SIG-M5 treated with dmso at 0.1 percent for 504 hours (cell line): ENCODE results near the gene GALNT10.

Source experiments
- DNase-seq: peaks from one replicate; lab custom pipeline; 2025; ENCODE audit not compliant: unreplicated experiment; lab: John Stamatoyannopoulos, UW

Gene GALNT10

DNA sequence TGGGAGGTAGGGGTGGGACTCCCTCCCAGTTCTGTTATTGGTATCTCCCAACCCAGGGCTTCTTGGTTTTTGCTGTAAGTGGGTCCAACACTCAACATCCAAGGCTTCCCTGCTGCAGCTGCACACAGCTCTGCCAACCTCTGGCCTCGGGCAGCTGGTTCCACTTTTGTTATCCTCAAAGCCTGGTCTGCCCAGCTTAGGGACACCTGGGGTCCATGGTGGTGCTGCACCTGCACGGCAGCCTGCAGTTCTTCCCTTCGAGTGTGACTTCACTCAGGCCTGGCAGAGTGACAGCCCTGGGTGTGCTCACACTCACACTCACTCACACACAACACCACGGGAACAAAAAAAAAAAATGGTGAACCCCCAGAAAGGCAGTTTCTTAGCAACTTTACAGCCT is 239.9 kb downstream of the GALNT10 start:
- no peak for DNase-seq

- DNase-seq, result no peak
Observed at GRCh38 chr5:154430961-154431630, 240.6 kb downstream of the GALNT10 start.

DNA sequence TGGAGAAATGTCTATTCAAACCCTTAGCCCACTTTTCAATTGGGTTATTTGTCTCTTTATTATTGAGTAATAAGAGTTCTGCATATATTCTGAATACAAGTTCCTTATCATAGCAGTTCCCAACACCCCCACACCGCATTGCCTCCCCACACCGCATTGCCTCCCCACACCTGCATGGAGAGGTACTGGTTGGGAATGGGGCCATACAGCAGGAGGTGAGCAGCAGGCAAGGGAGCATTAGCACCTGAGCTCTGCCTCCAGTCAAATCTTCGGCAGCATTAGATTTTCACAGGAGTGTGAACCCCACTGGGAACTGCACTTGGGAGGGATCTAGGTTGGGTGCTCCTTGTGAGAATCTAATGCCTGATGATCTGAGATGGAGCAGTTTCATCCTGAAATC is 244.7 kb downstream of the GALNT10 start:
- DNase-seq, result no peak

GRCh38 chr5:154437281-154437965 is 246.9 kb downstream of the GALNT10 start:
- no peak for DNase-seq

- no peak for DNase-seq
Observed at GRCh38 chr5:154440540-154440939, 250.0 kb downstream of the GALNT10 start.

DNA sequence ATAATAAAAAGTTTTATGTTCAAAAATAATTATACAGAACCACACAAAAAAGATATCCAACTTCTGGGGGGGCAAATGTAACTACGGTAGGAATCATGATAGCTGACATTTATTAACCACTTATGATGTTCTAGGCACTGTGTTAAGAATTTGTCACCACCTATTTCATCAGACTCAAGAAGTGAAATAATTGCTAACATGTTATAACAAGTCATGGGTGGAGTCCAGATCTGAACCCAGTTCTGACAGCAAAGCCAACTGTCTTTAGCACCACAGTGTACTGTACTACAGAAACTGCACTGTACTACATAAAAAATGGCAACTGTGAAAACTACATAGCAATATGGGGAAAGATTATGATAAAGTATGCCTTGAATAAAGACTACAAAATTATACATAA is 252.3 kb downstream of the GALNT10 start:
- no peak for DNase-seq

- DNase-seq, result no peak
Observed at GRCh38 chr5:154444556-154445421, 254.3 kb downstream of the GALNT10 start.

- peak; percentile 94 for DNase-seq
Observed at GRCh38 chr5:154445422-154446194, 255.1 kb downstream of the GALNT10 start, which contains the start of gene SAP30L. SAP30L (plus strand) TSS chr5:154445997; CDS start chr5:154446605, 608 bp downstream.

DNA sequence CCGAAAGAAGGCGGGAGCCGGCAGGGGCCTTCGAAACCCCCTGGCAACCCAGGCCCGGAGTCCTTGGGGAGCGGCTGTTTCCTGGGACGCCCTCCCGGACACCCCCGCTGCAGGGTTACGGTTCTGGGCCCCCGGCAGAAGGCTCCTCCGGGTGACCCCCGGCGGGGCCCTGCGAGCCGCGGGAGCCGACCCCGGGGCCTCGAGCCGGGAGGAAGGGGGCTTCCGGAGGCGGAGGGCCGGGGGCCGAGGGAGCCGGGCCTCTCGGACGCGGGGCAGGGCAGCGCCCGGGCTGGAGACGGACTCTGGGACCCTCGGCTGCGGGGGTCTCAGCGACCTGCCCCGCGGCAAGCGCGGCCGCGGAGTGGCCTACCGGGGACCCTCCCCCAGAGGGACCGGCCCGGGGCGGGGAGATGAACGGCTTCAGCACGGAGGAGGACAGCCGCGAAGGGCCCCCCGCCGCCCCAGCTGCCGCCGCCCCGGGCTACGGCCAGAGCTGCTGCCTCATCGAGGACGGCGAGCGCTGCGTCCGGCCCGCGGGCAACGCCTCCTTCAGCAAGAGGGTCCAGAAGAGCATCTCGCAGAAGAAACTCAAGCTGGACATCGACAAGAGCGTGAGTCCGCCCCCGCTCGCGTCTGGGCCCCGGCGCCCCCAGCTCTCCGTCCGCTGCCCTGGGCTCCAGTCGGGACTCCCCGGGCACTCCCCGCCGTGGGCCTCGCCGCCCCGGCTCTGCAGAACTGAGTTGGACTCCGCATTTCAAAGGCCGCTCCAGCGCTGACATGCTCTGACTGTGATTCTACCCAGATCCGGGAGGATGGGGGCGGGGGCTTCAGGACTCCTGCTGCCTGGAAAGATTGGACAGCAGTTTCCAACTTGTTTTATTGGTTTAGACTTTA is 255.9 kb downstream of the GALNT10 start:
- DNase-seq, result no peak

DNA sequence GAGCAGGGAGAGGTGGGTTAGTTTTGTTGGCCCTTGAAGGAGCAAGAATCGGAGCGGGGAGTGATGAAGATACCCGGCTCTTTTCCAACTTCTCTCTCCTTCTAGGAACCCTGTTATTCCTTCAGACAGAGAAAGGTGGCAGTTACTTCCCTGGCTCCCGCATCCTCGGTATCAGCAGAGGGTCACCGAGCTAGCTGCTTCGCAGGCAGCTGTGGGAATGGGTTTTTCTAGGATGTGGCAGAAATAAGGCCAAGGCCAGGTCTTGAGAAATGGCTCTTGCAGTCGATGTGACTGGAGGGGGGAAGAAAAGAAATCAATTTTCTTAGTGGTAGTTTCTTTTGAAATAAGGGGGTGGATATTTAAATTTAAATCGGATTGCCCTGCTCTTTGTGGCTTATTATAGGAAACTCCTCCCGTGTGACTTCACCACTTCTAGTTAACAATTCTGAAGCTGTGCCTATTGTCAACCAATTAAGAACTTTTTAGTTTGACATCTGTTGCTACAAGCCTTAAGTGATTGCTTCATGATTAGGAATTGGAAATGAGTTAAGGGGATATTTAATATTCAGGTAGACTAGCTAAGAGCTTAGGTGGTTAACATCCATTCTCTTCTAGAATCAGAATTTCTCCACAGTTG is 256.7 kb downstream of the GALNT10 start:
- peak; percentile 33 for DNase-seq

- DNase-seq, result no peak
Observed at GRCh38 chr5:154449786-154450185, 259.3 kb downstream of the GALNT10 start.

- DNase-seq, result no peak
Observed at GRCh38 chr5:154451957-154452356, 261.4 kb downstream of the GALNT10 start.

DNA sequence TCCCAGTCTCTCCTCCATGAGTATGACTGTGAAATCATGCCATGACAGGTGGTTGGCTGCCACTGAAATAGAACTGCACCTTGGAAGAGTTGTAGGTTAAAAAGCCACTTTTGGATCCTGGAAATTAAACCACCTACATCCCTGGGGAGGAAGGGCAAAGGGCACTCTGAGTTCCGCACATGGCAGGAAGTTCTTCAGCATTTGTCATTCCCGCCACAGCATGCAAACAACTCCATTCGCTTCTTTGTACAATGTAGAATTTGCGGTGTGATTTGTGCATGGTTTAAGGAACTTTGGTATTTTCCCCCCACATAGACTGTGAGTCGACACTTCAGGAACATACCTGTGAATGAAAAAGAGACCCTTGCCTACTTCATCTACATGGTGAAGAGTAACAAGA is 265.1 kb downstream of the GALNT10 start:
- no peak for DNase-seq

GRCh38 chr5:154456540-154456939 is 266.0 kb downstream of the GALNT10 start:
- DNase-seq, result no peak

GRCh38 chr5:154459015-154459414 is 268.5 kb downstream of the GALNT10 start:
- DNase-seq, result no peak

DNA sequence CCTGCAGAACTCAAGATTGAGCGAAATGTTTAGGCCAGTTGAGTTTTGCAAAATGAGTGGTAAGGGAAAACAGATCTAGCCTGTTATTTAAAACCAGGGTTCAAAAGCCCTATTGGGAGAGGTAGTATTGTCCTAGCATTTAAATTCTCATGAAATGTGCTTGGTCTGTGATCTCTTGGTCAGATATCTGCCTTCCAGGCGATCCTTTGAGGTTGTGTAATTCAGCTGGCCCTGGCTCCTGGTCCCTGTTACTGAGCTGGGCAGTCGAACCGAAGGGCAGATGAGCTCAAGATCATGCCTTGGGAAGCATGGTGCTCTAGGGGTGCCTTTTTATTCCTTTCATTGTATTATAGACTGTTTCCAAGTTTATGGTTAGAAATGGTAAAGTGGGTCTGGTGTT is 269.6 kb downstream of the GALNT10 start:
- no peak for DNase-seq

DNA sequence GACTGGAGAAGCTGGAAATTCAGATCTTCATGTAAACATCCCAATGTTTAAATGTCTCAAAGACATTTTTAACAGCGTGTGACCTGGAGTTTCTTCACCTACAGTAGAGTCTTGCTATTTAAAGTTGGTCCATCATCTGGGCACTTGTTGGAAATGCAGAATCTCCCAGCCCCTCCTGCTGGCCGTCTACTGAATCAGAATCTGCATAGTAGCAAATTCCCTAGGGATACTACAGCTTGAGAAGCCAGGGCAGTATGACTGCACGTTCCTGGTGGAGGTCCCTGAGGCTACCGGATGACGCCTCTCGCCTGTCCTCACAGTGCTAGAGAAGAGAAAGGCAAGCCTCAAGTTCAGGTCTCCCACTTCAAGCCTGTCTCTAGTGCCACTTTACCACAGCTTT is 271.0 kb downstream of the GALNT10 start:
- DNase-seq, result no peak

DNA sequence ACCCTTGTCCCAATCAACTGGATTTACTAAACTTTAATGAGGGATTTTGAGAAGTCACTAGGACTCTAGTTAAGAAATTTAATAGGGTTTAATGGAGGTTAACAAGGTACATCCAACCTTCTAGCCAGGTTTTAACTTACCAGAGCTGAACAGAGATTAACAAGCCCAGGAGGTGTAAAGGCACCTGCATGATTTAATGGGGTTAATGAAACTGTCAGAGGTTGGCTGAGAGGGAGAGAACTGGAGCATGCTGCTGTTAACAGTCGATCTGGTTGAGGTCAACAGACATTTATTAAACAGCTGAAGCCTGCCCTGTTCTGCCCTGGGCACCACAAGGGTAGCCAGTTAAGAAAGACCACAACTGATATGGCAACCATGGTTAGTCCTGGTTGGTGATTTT is 273.9 kb downstream of the GALNT10 start:
- no peak for DNase-seq

DNA sequence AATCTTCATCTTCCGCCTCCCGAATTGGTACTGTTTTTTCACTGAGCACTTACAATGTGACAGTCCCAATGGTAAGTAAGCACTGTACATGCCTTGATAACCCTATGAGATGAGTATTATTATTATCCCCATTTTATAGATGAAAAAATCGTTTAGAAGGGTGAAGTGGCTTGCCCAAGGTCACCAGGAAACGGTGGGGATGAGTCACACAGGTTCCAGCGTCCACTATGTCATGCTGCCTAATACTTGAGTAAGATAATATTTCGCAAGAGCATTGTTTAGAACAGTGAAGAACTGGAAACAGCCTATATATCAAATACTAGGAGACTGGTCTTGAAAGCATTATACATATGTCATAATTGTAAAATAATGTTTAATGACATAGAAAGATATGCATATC is 274.6 kb downstream of the GALNT10 start:
- peak; percentile 67 for DNase-seq

- DNase-seq, result no peak
Observed at GRCh38 chr5:154466147-154466546, 275.6 kb downstream of the GALNT10 start.
